Loucy (cell line): ENCODE results near the gene UBA52.
A peak's percentile ranks its signal among the peaks of the same experiment; 100 is the strongest.

ENCODE experiments used
- H2AFZ ChIP-seq: fragments of 200-600 bp; sonication (generic); 2 replicates; pipeline ENCODE4 v1.6.0; 2016; ENCODE audit warnings: antibody characterized with exemption, mild to moderate bottlenecking, low read length, moderate library complexity
- H3F3A ChIP-seq: fragments of 200-600 bp; 2 replicates; pipeline ENCODE4 v1.6.0; 2016; ENCODE audit warnings: antibody characterized with exemption, low read depth, mild to moderate bottlenecking
- H3K27me3 ChIP-seq: fragments of 200-600 bp; sonication (generic); 2 replicates; pipeline ENCODE4 v1.6.1; 2014; ENCODE audit warnings: low read length, mild to moderate bottlenecking; ENCODE audit not compliant: insufficient read depth, poor library complexity, severe bottlenecking
- H3K36me3 ChIP-seq: fragments of 200-600 bp; sonication (generic); 2 replicates; pipeline ENCODE4 v1.6.1; 2016; ENCODE audit warnings: low read length; ENCODE audit not compliant: insufficient read depth
- H3K4me1 ChIP-seq: fragments of 200-600 bp; sonication (generic); 2 replicates; pipeline ENCODE4 v1.5.1; 2014; ENCODE audit warnings: low read length, mild to moderate bottlenecking; ENCODE audit not compliant: insufficient read depth, poor library complexity, severe bottlenecking
- H3K4me2 ChIP-seq: fragments of 200-600 bp; sonication (generic); 2 replicates; pipeline ENCODE4 v1.6.0; 2014; ENCODE audit warnings: antibody characterized with exemption, low read length, low read depth, mild to moderate bottlenecking; ENCODE audit not compliant: poor library complexity, severe bottlenecking
- H3K4me3 ChIP-seq: fragments of 200-600 bp; sonication (generic); 2 replicates; pipeline ENCODE4 v1.5.1; 2014; ENCODE audit warnings: low read length, mild to moderate bottlenecking, mixed read lengths; ENCODE audit not compliant: poor library complexity, severe bottlenecking
- H3K79me2 ChIP-seq: fragments of 200-600 bp; sonication (generic); 2 replicates; pipeline ENCODE4 v1.6.1; 2014; ENCODE audit warnings: low read length; ENCODE audit not compliant: insufficient read depth
- H3K9ac ChIP-seq: fragments of 200-600 bp; sonication (generic); 2 replicates; pipeline ENCODE4 v1.6.0; 2014; ENCODE audit warnings: mild to moderate bottlenecking, low read depth, low read length, moderate library complexity; ENCODE audit not compliant: poor library complexity, severe bottlenecking
- H3K9me2 ChIP-seq: fragments of 200-600 bp; sonication (generic); replicated peaks from 2 replicates; pipeline ENCODE4 v1.6.1; 2016; ENCODE audit warnings: low read depth, low read length, mixed read lengths
- H3K9me3 ChIP-seq: fragments of 200-600 bp; sonication (generic); 2 replicates; pipeline ENCODE4 v1.6.1; 2014; ENCODE audit warnings: mild to moderate bottlenecking, antibody characterized with exemption, low read length, low read depth; ENCODE audit not compliant: insufficient read depth
- H4K20me1 ChIP-seq: fragments of 200-600 bp; sonication (generic); 2 replicates; pipeline ENCODE4 v1.6.0; 2014; ENCODE audit warnings: antibody characterized with exemption, low read length, mild to moderate bottlenecking; ENCODE audit not compliant: insufficient read depth, poor library complexity, severe bottlenecking
- CTCF ChIP-seq: fragments of 200-600 bp; sonication (generic); conservative IDR thresholded peaks from 2 replicates; pipeline ENCODE4 v1.5.1; 2014; ENCODE audit warnings: mild to moderate bottlenecking, antibody characterized with exemption, low read length
- EZH2phosphoT487 ChIP-seq: fragments of 200-600 bp; IDR thresholded peaks from 2 replicates; pipeline ENCODE4 v1.6.1; 2018; ENCODE audit warnings: antibody characterized with exemption, mild to moderate bottlenecking, moderate library complexity, borderline replicate concordance

UBA52 gene

GRCh38 chr19:18541992-18542940 is 29.4 kb upstream of the UBA52 start:
- Histone ChIP-seq H4K20me1 (peaks cover 10% of the 10 kb centered on the region), H3K36me3 (peaks cover 4% of the 10 kb centered on the region; the same call in 1 of the 2 replicates), H3K4me1 (peaks cover 20% of the 10 kb centered on the region), H3K9ac (peak overlapping the region; percentile 87), H3K79me2 (peaks cover 19% of the 10 kb centered on the region), H3K9me2 (no peaks in the 10 kb centered on the region), H3F3A (no peaks in the 10 kb centered on the region), H3K4me2 (peak overlapping the region; percentile 100), H3K27me3 (no peaks in the 10 kb centered on the region), H3K4me3 (peak overlapping the region; percentile 97), H3K9me3 (no peaks in the 10 kb centered on the region), H2AFZ (no peak overlapping the region)
- TF ChIP-seq EZH2phosphoT487 (no peak), CTCF (no peak)

GRCh38 chr19:18542941-18543813 is 28.5 kb upstream of the UBA52 start, which contains the start of gene FKBP8:
FKBP8 (minus strand) TSS chr19:18543573; CDS start chr19:18541970, 1,603 bp downstream.
- Histone ChIP-seq H3K9me3 (no peaks in the 10 kb centered on the region), H4K20me1 (peaks cover 10% of the 10 kb centered on the region), H3K9ac (peak within 1 kb of the TSS; percentile 87), H3K36me3 (peaks cover 4% of the 10 kb centered on the region; the same call in 1 of the 2 replicates), H3K27me3 (no peaks in the 10 kb centered on the region), H2AFZ (peak within 1 kb of the TSS; percentile 88), H3K9me2 (no peaks in the 10 kb centered on the region), H3F3A (no peaks in the 10 kb centered on the region), H3K79me2 (peaks cover 19% of the 10 kb centered on the region), H3K4me2 (peak within 1 kb of the TSS; percentile 100), H3K4me1 (peaks cover 20% of the 10 kb centered on the region), H3K4me3 (peak within 1 kb of the TSS; percentile 97)
- TF ChIP-seq EZH2phosphoT487 (no peak), CTCF (no peak)

GRCh38 chr19:18543814-18544475 is 27.7 kb upstream of the UBA52 start:
- H3F3A ChIP-seq: no peaks in the 10 kb centered on the region
- no peaks in the 10 kb centered on the region for H3K9me2 ChIP-seq
- TF ChIP-seq EZH2phosphoT487 (no peak), CTCF (no peak; the same call in 1 of the 2 replicates)
- no peaks in the 10 kb centered on the region for H3K9me3 ChIP-seq
- H3K27me3 ChIP-seq: no peaks in the 10 kb centered on the region
- H3K9ac ChIP-seq: peak overlapping the region; percentile 55
- peaks cover 4% of the 10 kb centered on the region; the same call in 1 of the 2 replicates for H3K36me3 ChIP-seq
- peak overlapping the region; percentile 80 for H3K4me2 ChIP-seq
- peaks cover 10% of the 10 kb centered on the region for H4K20me1 ChIP-seq
- peak overlapping the region; percentile 88 for H2AFZ ChIP-seq
- peak overlapping the region; percentile 73 for H3K4me3 ChIP-seq
- peaks cover 20% of the 10 kb centered on the region for H3K4me1 ChIP-seq
- H3K79me2 ChIP-seq: peaks cover 19% of the 10 kb centered on the region
